Rectal smooth muscle tissue (tissue), 1 donor: ENCODE measurements around the gene ANXA11.

ENCODE experiments used
- H3K27ac ChIP-seq: one replicate; pipeline ENCODE4 v1.7.0; 2013; ENCODE audit warnings: low read depth, low read length, inconsistent platforms
- H3K27me3 ChIP-seq: one replicate; pipeline ENCODE4 v1.7.0; 2013; ENCODE audit warnings: low read length; ENCODE audit not compliant: control insufficient read depth, insufficient read depth
- H3K36me3 ChIP-seq: one replicate; pipeline ENCODE4 v1.7.0; 2013; ENCODE audit warnings: low read length; ENCODE audit not compliant: control insufficient read depth, insufficient read depth
- H3K4me1 ChIP-seq: one replicate; pipeline ENCODE4 v1.7.0; 2013; ENCODE audit warnings: low read length; ENCODE audit not compliant: control insufficient read depth, insufficient read depth
- H3K4me3 ChIP-seq: one replicate; pipeline ENCODE4 v1.7.0; 2013; ENCODE audit warnings: low read length
- H3K9ac ChIP-seq: one replicate; pipeline ENCODE4 v1.7.0; 2013; ENCODE audit warnings: low read length

Gene ANXA11

DNA sequence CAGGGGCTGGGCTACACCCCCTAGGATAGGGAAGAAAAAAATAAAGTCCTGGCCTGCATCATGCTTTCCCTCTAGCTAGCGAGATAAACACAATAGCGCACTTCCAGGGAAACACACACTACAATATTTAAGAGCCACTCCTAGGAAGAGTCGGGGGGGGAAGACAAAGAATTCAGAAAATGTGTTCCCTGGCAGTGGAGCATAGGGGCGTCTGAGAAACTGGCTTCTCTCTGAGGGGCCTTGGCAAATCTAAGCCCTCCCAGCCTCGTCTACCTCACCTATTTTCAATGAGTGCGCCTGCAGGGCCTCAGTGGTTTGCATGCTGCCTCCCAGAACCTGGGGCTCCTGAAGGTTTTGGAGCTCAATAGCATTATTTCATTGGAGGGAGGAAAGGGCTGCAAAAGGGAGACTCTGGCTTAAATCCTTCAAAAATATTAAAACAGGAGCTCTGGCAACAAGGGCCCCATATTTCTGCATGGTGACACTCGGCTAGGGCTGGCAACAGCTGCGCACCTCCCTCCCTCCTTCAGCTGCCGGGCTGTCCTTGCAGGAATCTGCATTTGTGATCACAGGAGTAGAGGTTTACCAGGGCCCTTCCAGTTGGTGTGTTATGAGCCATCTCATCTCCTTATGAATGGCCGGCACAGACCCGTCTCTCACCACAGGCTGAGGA is 10.8 kb downstream of the ANXA11 start:
- H3K27me3 ChIP-seq, result no peaks in the 10 kb centered on the region
- H3K4me3 ChIP-seq, result no peak overlapping the region
- H3K27ac ChIP-seq, result no peak overlapping the region
- H3K4me1 ChIP-seq, result peaks cover 10% of the 10 kb centered on the region
- H3K9ac ChIP-seq, result no peak overlapping the region
- no peaks in the 10 kb centered on the region for H3K36me3 ChIP-seq

DNA sequence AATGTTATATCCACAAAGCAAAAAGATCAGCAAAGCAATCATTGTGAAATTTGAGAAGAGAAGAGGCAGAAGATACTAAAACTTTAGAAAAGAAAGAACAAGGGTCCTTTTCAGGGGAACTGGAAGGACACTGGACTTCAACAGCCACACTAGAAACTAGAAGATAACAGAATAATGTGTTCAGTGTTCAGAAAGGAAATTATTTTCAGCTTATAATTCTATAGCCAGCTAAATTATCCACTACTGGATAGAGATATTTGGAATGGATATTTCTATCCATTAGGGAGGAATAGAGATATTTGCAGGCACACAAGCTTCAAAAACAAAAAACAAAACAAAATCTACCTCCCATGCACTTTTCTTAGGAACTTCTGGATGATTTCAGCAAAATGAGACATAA is 12.8 kb downstream of the ANXA11 start:
- no peak overlapping the region for H3K27ac ChIP-seq
- no peak overlapping the region for H3K9ac ChIP-seq
- H3K36me3 ChIP-seq, result no peaks in the 10 kb centered on the region
- H3K4me3 ChIP-seq, result no peak overlapping the region
- peaks cover 12% of the 10 kb centered on the region for H3K4me1 ChIP-seq
- no peaks in the 10 kb centered on the region for H3K27me3 ChIP-seq

DNA sequence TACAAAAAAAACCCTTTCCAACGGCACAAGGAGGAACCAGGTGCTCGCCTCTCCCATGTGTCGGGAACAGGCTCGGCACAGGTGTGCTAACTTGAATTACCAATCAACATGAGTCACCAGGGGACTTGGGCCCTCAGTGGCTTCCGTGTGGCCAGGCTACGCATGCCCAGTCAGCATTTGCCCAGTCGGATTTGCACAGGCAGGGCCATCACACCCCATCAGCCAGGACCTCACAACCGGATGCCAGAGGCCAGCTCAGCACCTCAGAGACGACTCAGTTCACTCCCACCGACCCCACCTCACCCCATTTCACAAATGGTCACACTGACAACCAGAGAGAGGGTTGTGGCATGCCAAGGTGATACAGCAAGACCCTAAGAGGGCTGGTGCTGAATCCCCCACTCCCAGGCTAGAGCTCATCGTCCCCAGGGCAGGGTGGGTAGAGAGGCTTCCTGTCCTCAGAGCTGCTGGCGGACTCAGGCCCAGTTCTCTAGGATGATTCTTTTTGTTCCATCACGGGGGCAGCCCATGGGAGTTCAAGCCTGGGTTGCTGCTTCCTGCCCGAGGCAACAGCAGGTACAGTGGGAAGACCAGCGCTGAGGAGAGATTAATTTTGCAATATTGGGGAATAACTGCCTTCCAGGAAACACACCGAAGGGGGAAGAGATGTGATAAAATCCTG is 13.6 kb downstream of the ANXA11 start:
- H3K9ac ChIP-seq, result no peak overlapping the region
- peak overlapping the region; percentile 16 for H3K4me3 ChIP-seq
- no peak overlapping the region for H3K27ac ChIP-seq
- H3K27me3 ChIP-seq, result no peaks in the 10 kb centered on the region
- no peaks in the 10 kb centered on the region for H3K36me3 ChIP-seq
- H3K4me1 ChIP-seq, result peaks cover 8% of the 10 kb centered on the region

DNA sequence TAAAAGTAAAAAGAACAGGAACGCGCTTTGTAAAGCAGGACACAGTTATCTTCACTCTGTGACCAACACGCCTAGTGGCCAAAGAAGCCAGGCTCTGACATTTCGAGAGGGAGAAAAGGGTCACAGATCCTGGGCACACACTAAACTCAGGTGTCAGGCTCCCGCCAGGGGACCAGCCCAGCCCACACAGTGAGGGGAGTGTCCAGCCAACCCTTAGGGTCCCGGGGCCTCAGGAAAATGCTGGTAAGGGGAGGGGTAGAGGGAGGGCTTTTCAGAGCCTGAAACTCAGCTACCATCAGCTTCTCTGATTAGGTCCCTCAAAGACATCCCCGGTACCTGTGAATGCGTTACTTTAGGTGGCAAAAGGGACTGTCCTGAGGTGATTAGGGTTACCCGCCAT is 16.6 kb downstream of the ANXA11 start:
- H3K27ac ChIP-seq, result no peak overlapping the region
- no peak overlapping the region for H3K9ac ChIP-seq

DNA sequence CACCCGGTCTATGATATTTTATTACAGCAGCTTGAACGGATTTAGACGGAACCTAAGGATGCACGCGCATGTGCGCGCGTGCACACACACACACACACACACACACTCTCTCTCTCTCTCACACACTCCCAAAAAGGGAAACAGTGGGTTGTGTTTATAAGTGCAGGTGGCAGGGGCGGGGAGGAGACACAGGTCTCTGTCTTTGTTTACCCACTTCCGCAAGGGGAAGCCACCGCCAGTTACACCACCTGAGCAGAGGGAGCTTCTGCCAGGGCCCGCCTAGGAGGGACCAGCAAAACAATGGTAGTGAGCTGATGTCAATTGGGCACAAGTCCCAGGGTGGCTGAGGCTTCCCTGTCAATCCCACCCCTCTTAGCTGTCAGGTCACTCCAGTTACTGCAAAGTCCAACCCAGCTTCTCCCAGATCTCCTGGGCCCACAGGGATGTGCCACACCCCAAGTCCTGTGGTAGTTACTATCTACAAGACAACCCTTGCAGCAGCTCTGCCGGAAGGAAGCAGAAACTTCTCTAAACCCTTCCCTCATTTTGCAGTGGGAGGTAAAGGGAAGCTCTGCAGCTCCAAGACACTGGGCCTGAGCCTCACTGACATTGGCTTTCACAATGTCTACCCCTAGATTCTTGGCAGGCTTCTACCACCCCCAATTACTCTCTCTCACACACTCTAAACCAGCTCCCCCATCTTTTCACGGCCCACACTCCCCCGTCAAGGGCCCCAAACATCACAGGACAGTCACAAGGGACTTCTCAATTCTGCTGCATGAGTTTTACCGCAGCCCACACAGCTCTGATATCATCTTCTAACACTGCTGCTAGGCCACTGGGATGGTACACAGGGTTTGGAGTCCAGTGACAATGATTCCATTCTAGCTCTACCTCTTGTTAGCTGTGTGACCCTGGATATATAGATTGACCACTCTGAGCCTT is 17.6 kb downstream of the ANXA11 start:
- H3K27me3 ChIP-seq, result no peaks in the 10 kb centered on the region
- no peak overlapping the region for H3K9ac ChIP-seq
- no peaks in the 10 kb centered on the region for H3K36me3 ChIP-seq
- H3K27ac ChIP-seq, result no peak overlapping the region
- peaks cover 6% of the 10 kb centered on the region for H3K4me1 ChIP-seq
- no peak overlapping the region for H3K4me3 ChIP-seq

More for the DNA sequence above, 16.6 kb downstream of the ANXA11 start:
- Histone ChIP-seq H3K36me3 (no peaks in the 10 kb centered on the region), H3K4me1 (peaks cover 6% of the 10 kb centered on the region), H3K27me3 (no peaks in the 10 kb centered on the region), H3K4me3 (no peak overlapping the region)

DNA sequence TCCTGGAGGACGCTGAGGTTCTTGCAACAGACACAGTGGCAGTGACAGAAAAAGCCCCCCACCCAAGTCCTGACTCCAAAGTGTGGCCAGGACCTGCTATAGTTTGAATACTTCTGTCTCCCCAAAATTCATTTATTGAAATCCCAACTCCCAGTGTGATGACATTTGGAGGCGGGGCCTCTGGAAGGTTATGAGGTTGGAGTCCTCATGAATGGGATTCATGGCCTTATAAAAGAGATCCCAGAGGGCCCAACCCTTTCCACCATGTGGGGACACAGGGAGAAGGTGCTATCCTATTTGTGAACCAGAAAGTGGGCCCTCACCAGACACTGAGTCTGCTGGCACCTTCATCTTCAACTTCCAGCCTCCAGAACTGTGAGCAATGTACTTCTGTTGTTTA is 18.3 kb downstream of the ANXA11 start:
- no peaks in the 10 kb centered on the region for H3K36me3 ChIP-seq
- H3K4me3 ChIP-seq, result no peak overlapping the region
- H3K27ac ChIP-seq, result no peak overlapping the region
- H3K27me3 ChIP-seq, result no peaks in the 10 kb centered on the region
- peaks cover 6% of the 10 kb centered on the region for H3K4me1 ChIP-seq
- no peak overlapping the region for H3K9ac ChIP-seq

DNA sequence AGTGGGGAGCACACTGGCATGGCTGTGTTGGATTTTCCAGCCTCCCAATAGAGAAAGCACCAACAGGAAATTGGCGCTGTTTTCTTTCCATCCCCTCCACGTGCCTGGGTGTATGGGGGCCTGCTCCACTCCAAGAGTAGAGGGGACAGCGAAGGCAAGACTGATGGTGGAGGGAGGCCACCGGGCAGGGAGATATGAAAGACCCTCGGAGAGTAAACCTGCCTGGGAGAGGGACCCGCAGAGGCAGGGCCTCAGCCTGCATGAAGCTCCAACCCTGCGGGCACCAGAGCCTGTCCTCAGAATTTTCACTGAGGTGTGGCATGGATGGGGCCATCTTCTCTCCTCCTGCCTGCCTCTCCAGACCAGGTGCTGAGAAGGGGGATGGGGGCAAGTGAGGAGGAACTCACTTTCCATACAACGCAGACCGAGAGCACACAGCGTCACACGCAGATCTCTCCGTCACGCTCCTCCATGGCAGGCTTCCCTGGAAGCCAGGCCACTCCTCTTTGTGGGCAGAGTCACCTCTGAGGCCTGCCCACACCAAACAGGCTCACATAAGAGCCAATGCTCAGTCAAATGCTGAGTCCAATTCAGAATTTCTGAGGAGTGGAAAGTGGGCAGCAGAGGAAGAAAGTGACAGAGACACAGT is 18.8 kb downstream of the ANXA11 start:
- peaks cover 6% of the 10 kb centered on the region for H3K4me1 ChIP-seq
- no peak overlapping the region for H3K9ac ChIP-seq
- no peak overlapping the region for H3K27ac ChIP-seq
- H3K4me3 ChIP-seq, result no peak overlapping the region
- H3K36me3 ChIP-seq, result no peaks in the 10 kb centered on the region
- H3K27me3 ChIP-seq, result no peaks in the 10 kb centered on the region

DNA sequence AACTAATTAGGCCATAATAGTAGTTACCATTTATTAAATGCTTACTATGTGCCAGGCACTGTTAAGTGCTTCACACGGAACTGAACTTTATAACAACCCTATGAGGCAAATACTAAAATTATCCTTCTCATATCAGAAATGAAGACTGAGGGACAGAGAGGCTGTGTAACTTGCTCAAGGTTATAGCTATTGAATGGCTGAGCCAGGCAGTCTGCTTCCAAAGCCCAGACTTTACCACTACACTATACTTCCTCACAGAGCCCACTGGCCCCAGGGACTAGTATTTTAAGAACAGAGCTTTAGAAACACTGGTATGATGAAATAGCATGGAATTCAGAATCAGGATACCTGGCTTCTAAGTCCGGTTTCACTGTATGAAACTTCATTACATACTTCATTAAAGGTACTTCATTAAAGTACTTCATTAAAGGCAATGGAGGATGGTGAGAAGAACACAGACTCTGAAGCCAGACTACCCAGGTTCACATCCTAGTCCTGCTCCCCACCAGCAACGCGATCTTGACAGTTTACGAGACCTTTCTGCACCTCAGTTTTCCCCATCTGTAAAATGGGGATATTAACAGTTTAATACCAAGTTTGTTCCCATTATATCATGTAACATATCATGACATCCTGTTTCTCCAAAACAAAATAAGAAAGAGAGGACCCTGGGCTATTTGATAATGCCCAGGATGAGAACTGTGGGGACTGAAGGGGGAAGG is 19.6 kb downstream of the ANXA11 start:
- no peak overlapping the region for H3K9ac ChIP-seq
- H3K27me3 ChIP-seq, result no peaks in the 10 kb centered on the region
- H3K4me1 ChIP-seq, result peaks cover 6% of the 10 kb centered on the region
- no peaks in the 10 kb centered on the region for H3K36me3 ChIP-seq
- H3K4me3 ChIP-seq, result no peak overlapping the region
- H3K27ac ChIP-seq, result no peak overlapping the region

DNA sequence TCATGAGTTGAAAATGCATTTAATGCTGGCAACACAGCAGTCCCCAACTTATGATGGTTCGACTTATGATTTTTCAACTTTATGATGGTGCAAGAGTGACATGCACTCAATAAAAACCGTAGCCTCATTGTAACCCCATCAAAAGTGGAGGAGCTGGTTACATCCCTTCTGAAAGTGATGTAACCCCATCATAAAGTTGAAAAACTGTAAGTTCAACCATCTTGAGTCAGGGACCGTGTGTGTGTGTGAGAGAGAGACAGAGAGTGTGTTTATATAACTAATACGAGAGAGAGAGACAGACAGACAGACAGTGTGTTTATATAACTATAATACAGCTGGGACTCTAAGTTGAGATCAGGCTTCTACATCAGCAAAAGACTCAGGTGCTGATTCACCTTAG is 21.0 kb downstream of the ANXA11 start:
- H3K27me3 ChIP-seq, result no peaks in the 10 kb centered on the region
- H3K4me1 ChIP-seq, result peaks cover 6% of the 10 kb centered on the region
- no peak overlapping the region for H3K27ac ChIP-seq
- peaks cover 4% of the 10 kb centered on the region for H3K36me3 ChIP-seq
- H3K4me3 ChIP-seq, result no peak overlapping the region
- no peak overlapping the region for H3K9ac ChIP-seq

DNA sequence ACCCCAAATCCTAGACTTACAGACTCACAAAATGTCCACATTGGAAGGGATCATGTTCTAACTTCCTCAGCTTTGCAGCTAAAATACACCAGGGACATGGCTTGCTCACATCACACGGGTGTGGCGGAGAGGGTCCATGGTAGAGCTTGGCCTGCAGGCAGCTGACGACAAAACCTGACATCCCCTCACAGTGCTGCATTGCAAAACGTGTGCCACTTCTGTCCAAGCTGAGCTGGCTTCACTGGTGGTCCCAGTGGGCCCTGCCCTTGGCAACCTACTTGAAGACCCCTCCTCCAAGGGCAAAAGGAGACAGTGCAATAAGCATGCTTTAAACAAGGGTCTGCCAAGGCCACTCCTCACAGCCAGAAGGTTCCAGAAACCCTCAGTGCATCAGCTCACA is 21.9 kb downstream of the ANXA11 start:
- H3K27me3 ChIP-seq, result no peaks in the 10 kb centered on the region
- peaks cover 6% of the 10 kb centered on the region for H3K36me3 ChIP-seq
- peaks cover 6% of the 10 kb centered on the region for H3K4me1 ChIP-seq
- H3K4me3 ChIP-seq, result no peak overlapping the region
- H3K27ac ChIP-seq, result no peak overlapping the region
- no peak overlapping the region for H3K9ac ChIP-seq

DNA sequence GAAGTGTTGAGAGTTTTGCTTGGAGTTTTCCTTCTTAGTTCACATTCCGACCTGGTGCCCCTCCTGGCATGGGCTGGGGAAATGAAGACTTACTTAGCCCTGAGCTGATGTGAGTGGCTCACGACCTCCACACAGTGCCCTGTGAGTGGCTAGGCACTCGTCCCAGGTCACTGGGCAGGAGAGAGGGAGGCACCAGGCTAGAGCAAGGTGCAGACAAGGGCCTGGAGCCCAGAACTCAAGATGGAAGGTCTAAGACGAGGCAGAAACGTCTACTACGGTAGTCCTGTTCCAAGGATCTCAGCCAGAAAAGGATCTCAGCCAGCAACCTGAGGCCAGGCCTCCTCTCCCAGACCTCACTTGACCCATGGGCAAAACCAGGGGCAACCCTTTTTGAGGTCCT is 22.4 kb downstream of the ANXA11 start:
- no peak overlapping the region for H3K27ac ChIP-seq

More for the DNA sequence above, 22.4 kb downstream of the ANXA11 start:
- Histone ChIP-seq H3K4me1 (peaks cover 4% of the 10 kb centered on the region), H3K36me3 (peaks cover 6% of the 10 kb centered on the region), H3K4me3 (no peak overlapping the region), H3K9ac (no peak overlapping the region), H3K27me3 (no peaks in the 10 kb centered on the region)
